Measurements from ENCODE around the gene HOMER3. TPM values are rescaled to one million over a fixed set of nuclear protein-coding genes. Genes with fewer than 3 reads are reported as not detected.

HOMER3 gene
- total RNA-seq, 4 donors from 2014 or later, result 22.7 to 48.5 (median 33.2) TPM

- peaks cover 0 to 12% (median 0%) of the 10 kb centered on the region in 3 donors for H3K4me1 ChIP-seq
- H3K27me3 ChIP-seq, result no peaks in the 10 kb centered on the region
- peaks cover 0 to 83% of the 10 kb centered on the region in 2 donors for H3K36me3 ChIP-seq
- no peak for ATAC-seq
- no peak overlapping the region for H3K27ac ChIP-seq
- whole genome bisulfite sequencing, 2 donors (ENCODE audit: low coverage in 1 of 2), result 70 to 80% methylated on average over 2 to 4 of the region's 25 CpGs
- TF ChIP-seq EP300 (IDR thresholded peaks at IDR 0.05) (no peak), POLR2AphosphoS5 (IDR thresholded peaks at IDR 0.05) (no peak), POLR2A (IDR thresholded peaks at IDR 0.05) (no peak)
- TF ChIP-seq, protein P1, sequence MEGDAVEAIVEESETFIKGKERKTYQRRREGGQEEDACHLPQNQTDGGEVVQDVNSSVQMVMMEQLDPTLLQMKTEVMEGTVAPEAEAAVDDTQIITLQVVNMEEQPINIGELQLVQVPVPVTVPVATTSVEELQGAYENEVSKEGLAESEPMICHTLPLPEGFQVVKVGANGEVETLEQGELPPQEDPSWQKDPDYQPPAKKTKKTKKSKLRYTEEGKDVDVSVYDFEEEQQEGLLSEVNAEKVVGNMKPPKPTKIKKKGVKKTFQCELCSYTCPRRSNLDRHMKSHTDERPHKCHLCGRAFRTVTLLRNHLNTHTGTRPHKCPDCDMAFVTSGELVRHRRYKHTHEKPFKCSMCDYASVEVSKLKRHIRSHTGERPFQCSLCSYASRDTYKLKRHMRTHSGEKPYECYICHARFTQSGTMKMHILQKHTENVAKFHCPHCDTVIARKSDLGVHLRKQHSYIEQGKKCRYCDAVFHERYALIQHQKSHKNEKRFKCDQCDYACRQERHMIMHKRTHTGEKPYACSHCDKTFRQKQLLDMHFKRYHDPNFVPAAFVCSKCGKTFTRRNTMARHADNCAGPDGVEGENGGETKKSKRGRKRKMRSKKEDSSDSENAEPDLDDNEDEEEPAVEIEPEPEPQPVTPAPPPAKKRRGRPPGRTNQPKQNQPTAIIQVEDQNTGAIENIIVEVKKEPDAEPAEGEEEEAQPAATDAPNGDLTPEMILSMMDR (IDR thresholded peaks at IDR 0.05), result no peak
- no peaks in the 10 kb centered on the region for H3K9me3 ChIP-seq
- H3K4me3 ChIP-seq, result no peak overlapping the region
Measured at GRCh38 chr19:18929311-18929710, 11.7 kb downstream of the HOMER3 start.

- no peaks in the 10 kb centered on the region for H3K9me3 ChIP-seq
- H3K27ac ChIP-seq, result no peak overlapping the region
- H3K4me1 ChIP-seq, result peaks cover 0 to 12% (median 0%) of the 10 kb centered on the region in 3 donors
- H3K36me3 ChIP-seq, result peaks cover 0 to 85% of the 10 kb centered on the region in 2 donors
- WGBS, 2 donors (ENCODE audit: low coverage in 1 of 2), result no CpG with 5 or more reads among the region's 26 CpGs
- TF ChIP-seq POLR2AphosphoS5 (IDR thresholded peaks at IDR 0.05), result no peak
- H3K4me3 ChIP-seq, result no peak overlapping the region
- no peaks in the 10 kb centered on the region for H3K27me3 ChIP-seq
- no peak for ATAC-seq
Measured at GRCh38 chr19:18928018-18928805, 12.8 kb downstream of the HOMER3 start.

GRCh38 chr19:18924684-18925213 is 16.3 kb downstream of the HOMER3 start:
- H3K9me3 ChIP-seq, result no peaks in the 10 kb centered on the region
- no peak for TF ChIP-seq POLR2AphosphoS5 (IDR thresholded peaks at IDR 0.05)
- TF ChIP-seq, protein P1 (IDR thresholded peaks at IDR 0.05), result no peak
- no peak for TF ChIP-seq POLR2A (IDR thresholded peaks at IDR 0.05)
- no peak for TF ChIP-seq EP300 (IDR thresholded peaks at IDR 0.05)
- no peak overlapping the region for H3K4me3 ChIP-seq
- WGBS, 2 donors (ENCODE audit: low coverage in 1 of 2), result 80 to 95% methylated on average over 2 to 10 of the region's 15 CpGs
- ATAC-seq, result no peak
- H3K27me3 ChIP-seq, result no peaks in the 10 kb centered on the region
- no peak overlapping the region for H3K27ac ChIP-seq
- H3K4me1 ChIP-seq, result peaks cover 0 to 21% (median 8%) of the 10 kb centered on the region in 3 donors
- peaks cover 0 to 87% of the 10 kb centered on the region in 2 donors for H3K36me3 ChIP-seq

DNA sequence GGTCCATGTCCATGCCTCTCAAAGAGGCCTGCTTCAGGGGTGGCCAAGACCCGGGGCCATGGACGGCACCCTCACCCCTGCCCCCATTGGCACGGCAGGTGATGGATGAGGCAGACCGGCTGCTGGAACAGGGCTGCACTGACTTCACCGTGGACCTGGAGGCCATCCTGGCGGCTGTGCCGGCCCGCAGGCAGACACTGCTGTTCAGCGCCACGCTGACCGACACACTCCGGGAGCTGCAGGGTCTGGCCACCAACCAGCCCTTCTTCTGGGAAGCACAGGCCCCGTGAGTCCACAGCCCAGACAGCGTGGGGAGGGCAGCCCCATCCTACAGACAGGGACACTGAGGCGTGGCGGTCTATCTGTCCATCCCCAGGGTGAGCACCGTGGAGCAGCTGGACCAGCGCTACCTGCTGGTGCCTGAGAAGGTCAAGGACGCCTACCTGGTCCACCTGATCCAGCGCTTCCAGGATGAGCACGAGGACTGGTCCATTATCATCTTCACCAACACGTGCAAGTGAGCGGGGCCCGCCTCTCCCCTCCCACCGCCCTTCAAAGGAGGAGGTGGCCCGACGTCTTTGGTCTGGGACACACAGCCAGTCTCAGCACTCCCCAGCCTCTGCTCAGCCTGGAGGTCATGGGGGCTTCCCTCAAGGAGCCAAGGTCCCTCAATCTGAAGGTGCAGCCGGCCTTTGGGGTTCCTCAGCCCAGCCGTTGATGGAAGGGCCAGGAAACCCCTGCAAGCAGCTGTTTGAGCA is 18.6 kb downstream of the HOMER3 start:
- 70% methylated on average over 2 of the region's 29 CpGs; no CpG with 5 or more reads in 1 of the 2 donors for WGBS, 2 donors (ENCODE audit: low coverage in 1 of 2)
- H3K4me1 ChIP-seq, result peaks cover 0 to 35% (median 19%) of the 10 kb centered on the region in 3 donors
- TF ChIP-seq POLR2AphosphoS5 (IDR thresholded peaks at IDR 0.05), result no peak
- TF ChIP-seq, protein P1 (IDR thresholded peaks at IDR 0.05), result no peak
- TF ChIP-seq POLR2A (IDR thresholded peaks at IDR 0.05), result no peak
- no peak for TF ChIP-seq EP300 (IDR thresholded peaks at IDR 0.05)
- H3K27me3 ChIP-seq, result no peaks in the 10 kb centered on the region
- H3K36me3 ChIP-seq, result peaks cover 0 to 64% of the 10 kb centered on the region in 2 donors
- no peak for ATAC-seq
- no peaks in the 10 kb centered on the region for H3K9me3 ChIP-seq
- no peak overlapping the region for H3K4me3 ChIP-seq
- H3K27ac ChIP-seq, result no peak overlapping the region

DNA sequence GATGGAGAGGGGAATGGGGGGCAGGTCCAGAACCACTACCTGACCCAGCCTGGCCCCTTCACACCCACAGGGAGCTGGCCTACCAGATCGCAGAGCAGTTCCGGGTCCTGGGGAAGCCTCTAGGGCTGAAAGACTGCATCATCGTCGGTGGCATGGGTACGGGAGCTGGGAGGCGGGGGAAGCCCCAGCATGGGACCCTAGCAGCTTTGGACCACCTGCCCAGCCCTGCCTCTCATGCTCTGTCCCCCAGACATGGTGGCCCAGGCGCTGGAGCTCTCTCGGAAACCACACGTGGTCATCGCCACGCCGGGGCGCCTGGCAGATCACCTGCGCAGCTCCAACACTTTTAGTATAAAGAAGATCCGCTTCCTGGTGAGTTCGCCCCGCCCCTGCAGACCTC is 19.4 kb downstream of the HOMER3 start:
- ATAC-seq, result no peak
- no peaks in the 10 kb centered on the region for H3K9me3 ChIP-seq
- no peak overlapping the region for H3K4me3 ChIP-seq
- H3K27me3 ChIP-seq, result no peaks in the 10 kb centered on the region
- TF ChIP-seq, protein P1 (IDR thresholded peaks at IDR 0.05), result no peak
- no peak for TF ChIP-seq POLR2AphosphoS5 (IDR thresholded peaks at IDR 0.05)
- TF ChIP-seq POLR2A (IDR thresholded peaks at IDR 0.05), result no peak
- no peak for TF ChIP-seq EP300 (IDR thresholded peaks at IDR 0.05)
- H3K27ac ChIP-seq, result no peak overlapping the region
- WGBS, 2 donors (ENCODE audit: low coverage in 1 of 2), result no CpG with 5 or more reads among the region's 17 CpGs
- peaks cover 0 to 43% (median 20%) of the 10 kb centered on the region in 3 donors for H3K4me1 ChIP-seq
- peaks cover 0 to 56% of the 10 kb centered on the region in 2 donors for H3K36me3 ChIP-seq
